Stomach (tissue), 9 donors: Measurements from ENCODE around the gene SNORC. TPM values are rescaled to one million over a fixed set of nuclear protein-coding genes. Genes with fewer than 3 reads are reported as not detected.

Experiments
- DNase-seq, 2 donors: peaks; one replicate each; pipeline versions ENCODE4 v3.0.0 to v3.0.0-alpha.2; 2013 to 2019
- H3K27ac ChIP-seq, 5 donors: fragments of 200-600 bp in 4 of 5; sonication (generic) in 4 of 5; one replicate each; pipeline ENCODE4 v1.5.1; 2013 to 2019; ENCODE audit warnings: mild to moderate bottlenecking in 1 of 5, moderate library complexity in 1 of 5
- H3K27me3 ChIP-seq, 3 donors: fragments of 200-600 bp; sonication (generic); one replicate each; pipeline ENCODE4 v1.5.1; 2017 to 2019; ENCODE audit warnings: mixed run types in 1 of 3
- H3K36me3 ChIP-seq, 4 donors: fragments of 200-600 bp; sonication (generic); 1 replicate in 3 of 4; 2 replicates in 1 of 4; pipeline ENCODE4 v1.5.1; 2016 to 2019
- H3K4me1 ChIP-seq, 4 donors: fragments of 200-600 bp; sonication (generic); one replicate each; pipeline ENCODE4 v1.5.1; 2016 to 2019
- H3K4me3 ChIP-seq, 4 donors: fragments of 200-600 bp; sonication (generic) in 3 of 4; one replicate each; pipeline ENCODE4 v1.5.1; 2016 to 2019; ENCODE audit warnings: mild to moderate bottlenecking in 1 of 4
- H3K9me3 ChIP-seq, 4 donors: fragments of 200-600 bp; sonication (generic); one replicate each; pipeline ENCODE4 v1.5.1; 2016 to 2019
- EP300 ChIP-seq: sonication (generic); formaldehyde crosslinking; IDR thresholded peaks from one replicate; pipeline ENCODE4 v1.6.1; 2017; ENCODE audit warnings: antibody characterized with exemption
- POLR2A ChIP-seq, 4 donors: fragments of 450-650 bp; IDR thresholded peaks; one replicate each; pipeline ENCODE4 v1.6.1; 2016; ENCODE audit warnings: antibody characterized with exemption in 4 of 4, control low read depth in 2 of 4, mild to moderate bottlenecking in 1 of 4, moderate library complexity in 1 of 4
- POLR2AphosphoS5 ChIP-seq, 3 donors: sonication (generic); formaldehyde crosslinking; IDR thresholded peaks; one replicate each; pipeline ENCODE4 v1.6.1; 2016; ENCODE audit warnings: antibody characterized with exemption in 3 of 3
- WGBS, 5 donors: extraction: QIAGEN DNeasy Blood & Tissue Kit in 3 of 5; methylation state at CpG; one replicate each; pipeline versions ENCODE4 v1.1.5 to v1.1.7; 2013 to 2018; 5-methylcytosine and 5-hydroxymethylcytosine counted together
- intact Hi-C: fragments of 100-400 bp; cut with DNase I; formaldehyde crosslinking; loops from one replicate; pipeline ENCODE4 v1.15.1; 2023; ENCODE audit warnings: low total_unique reads
- polyA plus RNA-seq, 3 donors: library from polyadenylated mRNA; stranded (reverse); fragments of 200-250 nt; gene quantifications; one replicate each; pipeline ENCODE4 v1.2.3, GENCODE V29; 2013
- total RNA-seq, 5 donors: library from RNA; depleted of rRNA; stranded (reverse); fragments of >200 nt; gene quantifications; one replicate each; pipeline versions ENCODE4 v1.1.0 to v1.2.3, GENCODE V29; 2014 to 2016
- TF ChIP-seq, protein P1 (sequence below), 7 experiments: fragments of 450-650 bp in 4 of 7; fragments of 200-600 bp in 3 of 7; sonication (generic) in 3 of 7; IDR thresholded peaks; one replicate each; pipeline ENCODE4 v1.5.1; 2016 to 2019; ENCODE audit warnings: antibody characterized with exemption in 7 of 7, control low read depth in 2 of 7, mild to moderate bottlenecking in 1 of 7
- donor health status: healthy with polysubstance abuse.
- donor health status: Bipolar disorder and iron deficiency.
- donor health status: healthy.

SNORC gene
- total and polyA plus RNA-seq, 8 donors, result 0.55 to 23.8 (median 6.3) TPM; not detected in 1

DNA sequence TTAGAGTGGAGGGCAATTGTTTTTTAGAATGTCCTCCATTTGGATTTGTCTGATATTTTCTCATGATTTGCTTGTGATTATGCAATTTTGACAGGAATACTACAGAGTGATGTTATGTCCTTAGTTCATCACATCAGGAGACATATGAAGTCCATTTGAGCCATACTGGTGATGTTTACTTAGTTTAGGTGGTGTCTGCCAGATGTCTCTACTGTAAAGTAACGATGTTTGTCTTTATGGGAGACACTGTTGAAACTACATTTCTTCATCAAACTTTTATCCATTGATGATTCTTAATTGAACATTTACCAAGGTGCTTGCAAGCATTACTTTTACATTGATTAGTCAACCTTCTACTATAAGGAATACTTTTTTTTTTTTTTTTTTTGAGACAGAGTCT lies 4.9 kb upstream of the SNORC start:
- H3K27me3 ChIP-seq, result no peaks in the 10 kb centered on the region
- H3K36me3 ChIP-seq, result peaks cover 0 to 22% (median 19%) of the 10 kb centered on the region in 4 donors
- H3K27ac ChIP-seq, result no peak overlapping the region
- no peak for DNase-seq
- intact Hi-C loops, result no loop called here
- H3K9me3 ChIP-seq, result no peaks in the 10 kb centered on the region
- H3K4me1 ChIP-seq, result no peaks in the 10 kb centered on the region
- TF ChIP-seq POLR2AphosphoS5 (IDR thresholded peaks at IDR 0.05), result no peak
- no peak for TF ChIP-seq EP300
- TF ChIP-seq POLR2A (IDR thresholded peaks at IDR 0.05), result no peak
- TF ChIP-seq, protein P1, sequence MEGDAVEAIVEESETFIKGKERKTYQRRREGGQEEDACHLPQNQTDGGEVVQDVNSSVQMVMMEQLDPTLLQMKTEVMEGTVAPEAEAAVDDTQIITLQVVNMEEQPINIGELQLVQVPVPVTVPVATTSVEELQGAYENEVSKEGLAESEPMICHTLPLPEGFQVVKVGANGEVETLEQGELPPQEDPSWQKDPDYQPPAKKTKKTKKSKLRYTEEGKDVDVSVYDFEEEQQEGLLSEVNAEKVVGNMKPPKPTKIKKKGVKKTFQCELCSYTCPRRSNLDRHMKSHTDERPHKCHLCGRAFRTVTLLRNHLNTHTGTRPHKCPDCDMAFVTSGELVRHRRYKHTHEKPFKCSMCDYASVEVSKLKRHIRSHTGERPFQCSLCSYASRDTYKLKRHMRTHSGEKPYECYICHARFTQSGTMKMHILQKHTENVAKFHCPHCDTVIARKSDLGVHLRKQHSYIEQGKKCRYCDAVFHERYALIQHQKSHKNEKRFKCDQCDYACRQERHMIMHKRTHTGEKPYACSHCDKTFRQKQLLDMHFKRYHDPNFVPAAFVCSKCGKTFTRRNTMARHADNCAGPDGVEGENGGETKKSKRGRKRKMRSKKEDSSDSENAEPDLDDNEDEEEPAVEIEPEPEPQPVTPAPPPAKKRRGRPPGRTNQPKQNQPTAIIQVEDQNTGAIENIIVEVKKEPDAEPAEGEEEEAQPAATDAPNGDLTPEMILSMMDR (IDR thresholded peaks at IDR 0.05), result no peak
- WGBS, 5 donors, result 94 to 100% (median 96%) methylated on average over 1 of the region's 1 CpG
- no peak overlapping the region for H3K4me3 ChIP-seq

DNA sequence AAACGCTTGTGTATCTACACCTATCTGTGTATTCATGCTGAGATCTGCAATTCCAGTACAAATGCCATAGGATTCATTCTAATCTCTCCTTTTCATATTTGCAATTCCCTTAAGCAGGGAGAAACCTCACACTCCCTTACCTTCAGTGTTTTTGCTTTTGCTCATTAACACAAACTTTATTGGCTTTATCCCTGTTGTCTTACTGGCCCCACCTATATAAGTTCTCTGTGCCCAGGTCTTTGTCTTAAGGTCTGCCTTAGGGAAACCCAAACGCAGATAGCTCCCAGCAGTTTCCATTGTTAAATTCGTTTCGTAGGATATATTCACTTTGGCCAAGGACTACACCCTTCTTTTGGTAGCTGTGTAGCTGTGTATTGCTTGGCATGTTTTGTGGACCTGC lies 4.0 kb upstream of the SNORC start:
- Histone ChIP-seq H3K27ac (no peak overlapping the region), H3K9me3 (no peaks in the 10 kb centered on the region), H3K36me3 (peaks cover 0 to 16% (median 11%) of the 10 kb centered on the region in 4 donors), H3K27me3 (no peaks in the 10 kb centered on the region), H3K4me1 (no peaks in the 10 kb centered on the region), H3K4me3 (no peak overlapping the region)
- TF ChIP-seq POLR2A (IDR thresholded peaks at IDR 0.05), result no peak
- intact Hi-C loops, result no loop called here
- WGBS, 5 donors, result 75 to 84% (median 79%) methylated on average over 4 of the region's 4 CpGs
- no peak for DNase-seq

DNA sequence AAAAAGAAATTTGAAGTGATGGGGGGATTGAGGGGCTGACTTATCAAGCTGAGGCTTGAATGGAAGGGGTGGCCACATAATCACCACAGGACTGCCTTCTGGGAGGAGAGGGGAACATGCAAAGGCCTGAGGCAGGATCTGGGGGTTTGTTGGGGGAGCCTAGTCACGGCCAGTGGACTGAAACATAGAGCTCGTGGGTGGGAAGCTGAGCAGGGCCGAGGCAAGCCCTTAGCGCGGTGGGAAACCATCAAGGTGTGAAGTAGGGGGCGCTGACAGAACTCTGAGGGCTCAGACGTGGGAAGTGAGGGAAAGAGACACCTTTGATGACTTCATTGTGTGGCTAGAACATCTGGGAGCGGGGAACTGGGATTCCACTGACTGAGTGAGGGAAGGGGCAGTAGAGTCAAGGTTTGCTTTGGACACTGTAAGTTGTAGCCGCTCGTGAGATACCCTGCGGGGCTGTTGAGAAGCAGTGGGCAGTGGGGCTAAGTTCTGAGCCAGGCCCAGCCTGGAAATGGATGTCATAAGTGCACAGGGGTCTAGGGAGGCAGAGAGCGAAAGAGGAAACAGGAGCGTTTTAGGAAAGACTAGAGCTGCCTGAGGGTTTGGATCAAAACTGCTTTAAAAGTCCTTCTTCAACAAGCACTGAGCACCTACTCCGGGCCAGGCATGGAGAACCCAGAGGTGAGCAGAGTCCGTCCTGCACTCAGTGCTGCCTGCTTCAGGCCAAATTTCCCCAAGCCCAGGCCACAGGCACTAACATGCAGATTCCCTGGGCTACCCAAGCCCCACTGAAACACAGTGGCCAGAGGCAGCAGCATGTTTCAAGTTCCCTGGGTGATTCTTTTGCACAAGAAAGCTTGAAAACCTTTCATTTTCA lies 686 bp upstream of the SNORC start:
- Histone ChIP-seq H3K9me3 (no peaks in the 10 kb centered on the region), H3K27me3 (peaks cover 0 to under 1% (median 0%) of the 10 kb centered on the region in 3 donors), H3K4me1 (peaks cover 0 to 11% (median 3%) of the 10 kb centered on the region in 4 donors), H3K4me3 (no peak overlapping the region), H3K36me3 (peaks cover 0 to 5% (median 0%) of the 10 kb centered on the region in 4 donors), H3K27ac (no peak overlapping the region)
- 73 to 80% (median 77%) methylated on average over 15 of the region's 15 CpGs for WGBS, 5 donors
- peak in 1 of 2 donors; percentile 20 for DNase-seq
- TF ChIP-seq, protein P1 (IDR thresholded peaks at IDR 0.05), result no peak
- TF ChIP-seq POLR2A (IDR thresholded peaks at IDR 0.05), result no peak
- no peak for TF ChIP-seq POLR2AphosphoS5 (IDR thresholded peaks at IDR 0.05)
- TF ChIP-seq EP300, result no peak
- intact Hi-C loops, result no loop called here

DNA sequence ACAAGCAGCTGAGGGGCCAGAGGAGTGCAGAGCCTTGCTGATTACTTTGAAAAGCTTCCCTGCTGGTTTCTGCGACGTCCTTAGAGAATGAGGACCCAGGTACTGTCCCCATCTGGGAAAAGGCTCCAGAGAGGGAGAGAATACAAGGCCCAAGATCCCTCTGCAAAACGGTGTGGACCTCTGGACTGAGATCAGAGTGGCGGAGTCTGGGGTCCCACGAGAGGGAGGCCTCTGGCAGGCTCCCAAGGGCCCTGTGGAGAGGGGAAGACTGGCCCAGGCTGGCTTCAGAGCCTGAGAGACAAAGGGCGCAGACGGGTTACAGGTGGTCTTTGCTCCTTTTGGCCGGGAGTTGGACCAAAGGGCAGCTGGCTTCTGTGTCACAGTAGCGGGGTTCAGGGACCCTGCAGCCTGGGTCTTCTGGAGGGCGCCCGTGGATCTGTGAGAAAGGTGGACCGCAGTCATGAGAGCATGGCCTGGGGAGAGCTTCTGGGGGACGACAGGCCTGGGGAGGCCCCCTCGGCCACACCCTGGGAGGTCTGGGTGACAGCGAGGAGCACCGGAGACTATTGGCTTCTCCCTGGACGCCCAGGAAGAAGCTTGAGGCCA lies 805 bp downstream of the SNORC start:
- Histone ChIP-seq H3K27me3 (peaks cover 0 to 15% (median 6%) of the 10 kb centered on the region in 3 donors), H3K36me3 (no peaks in the 10 kb centered on the region), H3K4me3 (no peak overlapping the region), H3K4me1 (peaks cover 6 to 24% (median 10%) of the 10 kb centered on the region in 4 donors), H3K9me3 (no peaks in the 10 kb centered on the region), H3K27ac (no peak overlapping the region)
- 85 to 90% (median 87%) methylated on average over 11 to 17 of the region's 17 CpGs for WGBS, 5 donors
- no peak for DNase-seq
- intact Hi-C loops, result no loop called here
- TF ChIP-seq EP300 (no peak), POLR2A (IDR thresholded peaks at IDR 0.05) (no peak), POLR2AphosphoS5 (IDR thresholded peaks at IDR 0.05) (no peak)
- TF ChIP-seq, protein P1 (IDR thresholded peaks at IDR 0.05), result no peak
